Gastrocnemius medialis (tissue), 4 donors: ENCODE results near the gene GABBR1. TPM values are rescaled to one million over a fixed set of nuclear protein-coding genes. Genes with fewer than 3 reads are reported as not detected.

ENCODE experiments used
- ATAC-seq, 2 donors: fragments of 150-250 bp; one replicate each; pipeline ENCODE4 v1.9.1; 2016
- DNase-seq, 2 donors: peaks; one replicate each; pipeline ENCODE4 v3.0.0-alpha.2; 2019
- H3K27ac ChIP-seq, 4 donors: fragments of 200-600 bp; sonication (generic); 1 replicate in 1 of 4; 2 replicates in 3 of 4; pipeline ENCODE4 v1.5.1; 2016 to 2018; ENCODE audit warnings: mild to moderate bottlenecking in 2 of 4, moderate library complexity in 1 of 4
- H3K27me3 ChIP-seq, 3 donors: fragments of 200-600 bp; sonication (generic) in 2 of 3; 1 replicate in 1 of 3; 2 replicates in 2 of 3; pipeline versions ENCODE4 v1.5.1 to v1.6.0; 2016 to 2019; ENCODE audit warnings: mild to moderate bottlenecking in 1 of 3, moderate library complexity in 1 of 3
- H3K36me3 ChIP-seq, 2 donors: fragments of 200-600 bp; sonication (generic) in 1 of 2; one replicate each; pipeline ENCODE4 v1.5.1; 2017 to 2018
- H3K4me1 ChIP-seq, 2 donors: fragments of 200-600 bp; sonication (generic) in 1 of 2; one replicate each; pipeline ENCODE4 v1.5.1; 2016 to 2017; ENCODE audit warnings: mild to moderate bottlenecking in 2 of 2
- H3K4me3 ChIP-seq, 4 donors: fragments of 200-600 bp; sonication (generic) in 3 of 4; 1 replicate in 1 of 4; 2 replicates in 3 of 4; pipeline ENCODE4 v1.5.1; 2016 to 2019; ENCODE audit warnings: mild to moderate bottlenecking in 2 of 4
- H3K9me3 ChIP-seq, 3 donors: fragments of 200-600 bp; sonication (generic) in 2 of 3; 1 replicate in 1 of 3; 2 replicates in 2 of 3; pipeline ENCODE4 v1.5.1; 2016 to 2019
- CTCF ChIP-seq, 5 experiments: fragments of 450-650 bp in 3 of 5; fragments of 200-600 bp in 2 of 5; sonication (generic) in 2 of 5; IDR thresholded peaks in 4 of 5; conservative IDR thresholded peaks in 1 of 5; 1 replicate in 4 of 5; 2 replicates in 1 of 5; pipeline ENCODE4 v1.5.1; 2016 to 2019; ENCODE audit warnings: antibody characterized with exemption in 5 of 5, mild to moderate bottlenecking in 3 of 5, moderate library complexity in 3 of 5
- POLR2A ChIP-seq, 2 donors: fragments of 450-650 bp; IDR thresholded peaks; one replicate each; pipeline ENCODE4 v1.6.1; 2017; ENCODE audit warnings: antibody characterized with exemption in 2 of 2, mild to moderate bottlenecking in 2 of 2, moderate library complexity in 2 of 2
- in situ Hi-C, 4 donors: fragments of 200-750 bp; cut with MboI; loops; one replicate each; pipeline versions ENCODE4 v1.15.0 to v1.8.0; 2017; ENCODE audit warnings: low sequenced_read_pairs in 4 of 4
- intact Hi-C: fragments of 100-400 bp; cut with DNase I; formaldehyde crosslinking; loops from one replicate; pipeline ENCODE4 v1.15.1; 2023; ENCODE audit warnings: low total_unique reads
- total RNA-seq, 4 donors: library from RNA; depleted of rRNA; stranded (reverse); fragments of >200 nt; gene quantifications; one replicate each; pipeline versions ENCODE4 v1.1.0 to v1.2.3, GENCODE V29; 2016

The GABBR1 gene
- total RNA-seq, 4 donors from 2014 or later = 1.0 to 3.8 (median 3.1) TPM

- Histone ChIP-seq H3K27me3 (no peaks in the 10 kb centered on the region), H3K4me1 (no peaks in the 10 kb centered on the region), H3K36me3 (peaks cover 0 to 6% of the 10 kb centered on the region in 2 donors), H3K27ac (no peak overlapping the region), H3K4me3 (no peak overlapping the region), H3K9me3 (no peaks in the 10 kb centered on the region)
- intact Hi-C loops = no loop called here
- in situ Hi-C loops = no loop called here
- no peak for DNase-seq
- ATAC-seq = no peak
- TF ChIP-seq POLR2A (IDR thresholded peaks at IDR 0.05) (no peak), CTCF (IDR thresholded peaks at IDR 0.05 in 4 of 5, conservative IDR thresholded peaks at IDR 0.05 in 1 of 5) (no peak)
Observed at GRCh38 chr6:29608131-29608530, 24.9 kb downstream of the GABBR1 start.

GRCh38 chr6:29603930-29604329 lies 29.1 kb downstream of the GABBR1 start:
- Histone ChIP-seq H3K36me3 (no peaks in the 10 kb centered on the region), H3K27ac (no peak overlapping the region), H3K27me3 (no peaks in the 10 kb centered on the region), H3K4me1 (no peaks in the 10 kb centered on the region), H3K9me3 (no peaks in the 10 kb centered on the region), H3K4me3 (no peak overlapping the region)
- intact Hi-C loops = no loop called here
- in situ Hi-C loops = no loop called here
- no peak for TF ChIP-seq CTCF (IDR thresholded peaks at IDR 0.05 in 4 of 5, conservative IDR thresholded peaks at IDR 0.05 in 1 of 5)
- no peak for TF ChIP-seq POLR2A (IDR thresholded peaks at IDR 0.05)
- no peak for ATAC-seq
- no peak for DNase-seq

GRCh38 chr6:29603456-29603855 lies 29.5 kb downstream of the GABBR1 start:
- Histone ChIP-seq H3K4me1 (no peaks in the 10 kb centered on the region), H3K36me3 (no peaks in the 10 kb centered on the region), H3K27ac (no peak overlapping the region), H3K9me3 (no peaks in the 10 kb centered on the region), H3K27me3 (no peaks in the 10 kb centered on the region), H3K4me3 (no peak overlapping the region)
- intact Hi-C loops = no loop called here
- in situ Hi-C loops = no loop called here
- DNase-seq (no peak), ATAC-seq (no peak)
- TF ChIP-seq CTCF (IDR thresholded peaks at IDR 0.05 in 4 of 5, conservative IDR thresholded peaks at IDR 0.05 in 1 of 5) (no peak), POLR2A (IDR thresholded peaks at IDR 0.05) (no peak)

- Histone ChIP-seq H3K4me1 (no peaks in the 10 kb centered on the region), H3K27ac (no peak overlapping the region), H3K9me3 (no peaks in the 10 kb centered on the region), H3K27me3 (no peaks in the 10 kb centered on the region), H3K4me3 (no peak overlapping the region), H3K36me3 (no peaks in the 10 kb centered on the region)
- in situ Hi-C loops = no loop called here
- DNase-seq (no peak), ATAC-seq (no peak)
- intact Hi-C loops = no loop called here
- no peak for TF ChIP-seq CTCF (IDR thresholded peaks at IDR 0.05 in 4 of 5, conservative IDR thresholded peaks at IDR 0.05 in 1 of 5)
- no peak for TF ChIP-seq POLR2A (IDR thresholded peaks at IDR 0.05)
Observed at GRCh38 chr6:29602564-29603361, 30.2 kb downstream of the GABBR1 start.
